Hepatocyte (in vitro differentiated cells): ENCODE results near the gene THAP3.

Experiments
- CTCF ChIP-seq: fragments of 200-600 bp; sonication (generic); IDR thresholded peaks from 2 replicates; pipeline ENCODE4 v1.5.1; 2016; ENCODE audit warnings: antibody characterized with exemption, mild to moderate bottlenecking; ENCODE audit not compliant: poor library complexity
- EZH2phosphoT487 ChIP-seq: fragments of 200-600 bp; sonication (generic); IDR thresholded peaks from one replicate; pipeline ENCODE4 v1.6.1; 2018; ENCODE audit warnings: antibody characterized with exemption, mild to moderate bottlenecking, low read depth, moderate library complexity; ENCODE audit not compliant: unreplicated experiment, severe bottlenecking

- TF ChIP-seq CTCF = no peak
- TF ChIP-seq EZH2phosphoT487 = no peak
Measured at GRCh38 chr1:6660415-6661049, 35.9 kb downstream of the THAP3 start.
